Astrocyte of the cerebellum (primary cell): ENCODE data around the gene ZAP70.
"Not testable (repeated sequence)": the region's sequence is repeated elsewhere in the genome, so short reads cannot be mapped to it uniquely, and the experiment has no call there.

Source experiments
- DNase-seq: peaks from one replicate; pipeline ENCODE4 v3.0.0-alpha.2; 2011; ENCODE audit warnings: low read depth
- H3K4me3 ChIP-seq: 2 replicates; pipeline ENCODE4 v1.5.1; 2011; ENCODE audit warnings: mild to moderate bottlenecking, low read depth, low read length, moderate library complexity
- CTCF ChIP-seq: IDR thresholded peaks from 2 replicates; pipeline ENCODE4 v1.5.1; 2012; ENCODE audit warnings: low read length, low read depth, moderate library complexity, mild to moderate bottlenecking; ENCODE audit errors: missing control alignments
- in situ Hi-C: cut with HindIII; loops from 2 replicates; pipeline ENCODE4 v1.10.0; 2017; ENCODE audit warnings: low sequenced_read_pairs

ZAP70 gene

DNA sequence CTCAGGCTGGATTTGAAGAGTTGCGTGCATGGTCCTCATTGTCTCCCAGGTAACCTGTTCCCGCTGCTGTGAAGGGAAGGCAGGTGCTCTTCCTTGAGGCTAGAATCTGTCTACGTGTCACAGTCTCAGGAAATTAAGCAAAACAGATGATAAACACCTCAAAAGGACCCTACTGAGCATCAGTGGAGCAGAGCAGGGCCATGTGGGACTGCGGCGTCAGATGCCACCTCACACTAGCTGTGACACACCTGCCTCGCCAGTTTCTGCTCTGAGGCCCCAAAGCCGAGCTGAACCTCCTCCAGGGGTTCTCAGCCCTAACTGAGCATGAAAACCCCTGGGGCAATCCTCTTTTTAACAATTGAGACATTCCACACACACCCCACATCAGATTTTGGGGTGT lies 41.9 kb upstream of the ZAP70 start:
- DNase-seq, result no peak
- TF ChIP-seq CTCF, result no peak
- in situ Hi-C loops, result no loop called here
- H3K4me3 ChIP-seq, result no peak overlapping the region

GRCh38 chr2:97672606-97673140 lies 40.7 kb upstream of the ZAP70 start:
- in situ Hi-C loops, H3K4me3 ChIP-seq, DNase-seq: not testable (repeated sequence)

GRCh38 chr2:97673182-97673914 lies 40.0 kb upstream of the ZAP70 start:
- H3K4me3 ChIP-seq, result no peak overlapping the region
- no peak for DNase-seq
- in situ Hi-C loops, result no loop called here
- TF ChIP-seq CTCF, result no peak

GRCh38 chr2:97673915-97674283 lies 39.5 kb upstream of the ZAP70 start:
- DNase-seq, result no peak
- H3K4me3 ChIP-seq, result no peak overlapping the region
- in situ Hi-C loops, result no loop called here
- no peak for TF ChIP-seq CTCF

DNA sequence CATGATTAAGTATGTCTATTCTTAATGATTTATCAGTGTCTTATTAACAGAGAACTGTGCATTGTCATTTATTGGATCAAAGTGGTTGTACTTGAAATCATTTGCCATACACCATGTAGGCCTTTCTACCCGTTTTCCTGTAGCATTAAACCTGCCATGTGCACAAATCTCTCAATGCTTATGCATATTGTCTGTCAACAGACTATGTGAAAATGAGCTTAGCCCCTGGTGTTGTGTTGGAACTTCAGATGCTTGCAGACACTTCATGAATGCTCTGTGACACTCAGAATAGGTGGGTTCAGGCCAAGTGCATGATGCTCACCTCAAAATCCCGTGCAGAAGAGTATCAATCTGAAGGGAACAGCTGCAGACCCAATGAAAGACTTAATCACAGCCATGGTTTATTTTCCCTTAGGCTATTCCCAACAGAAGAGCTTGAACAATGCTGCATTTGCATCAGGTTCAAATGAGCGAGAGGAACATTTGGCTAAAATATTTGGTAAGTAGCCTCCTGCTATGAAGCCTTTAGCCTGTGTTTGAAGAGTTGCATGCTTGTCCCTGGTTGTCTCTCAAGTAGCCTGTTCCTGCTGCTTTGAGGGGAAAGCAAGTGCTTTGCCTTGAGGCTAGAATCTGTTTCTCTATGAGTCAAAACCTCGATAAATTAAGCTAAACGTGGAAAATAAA lies 37.8 kb upstream of the ZAP70 start:
- no peak for DNase-seq
- no peak for TF ChIP-seq CTCF
- in situ Hi-C loops, result no loop called here
- H3K4me3 ChIP-seq, result no peak overlapping the region

- in situ Hi-C loops, result no loop called here
- DNase-seq, result no peak
- H3K4me3 ChIP-seq, result no peak overlapping the region
- TF ChIP-seq CTCF, result no peak
Measured at GRCh38 chr2:97676620-97677019, 36.8 kb upstream of the ZAP70 start.

DNA sequence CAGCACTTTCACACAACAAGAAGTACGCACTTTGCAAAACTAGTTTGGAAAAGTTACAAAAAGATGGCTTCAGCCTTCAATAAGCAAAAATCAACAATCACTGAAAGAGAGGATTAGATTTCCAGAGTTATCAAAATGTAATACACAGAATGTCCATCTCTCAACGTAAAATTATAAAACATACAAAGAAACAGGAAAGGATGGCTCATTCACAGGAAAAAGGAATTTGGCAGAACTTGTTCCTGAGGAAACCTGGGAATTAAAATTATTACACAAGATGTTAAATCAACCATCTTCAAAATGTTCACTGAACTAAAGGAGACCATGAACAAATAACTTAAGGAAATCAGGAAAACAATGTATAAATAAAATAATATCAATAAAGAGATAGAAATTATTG lies 35.9 kb upstream of the ZAP70 start:
- no peak overlapping the region for H3K4me3 ChIP-seq
- no peak for DNase-seq
- in situ Hi-C loops, result no loop called here
- TF ChIP-seq CTCF, result no peak
